CD14-positive monocyte (primary cell): Measurements from ENCODE around the gene SLC23A1. TPM values are rescaled to one million over a fixed set of nuclear protein-coding genes. Genes with fewer than 3 reads are reported as not detected.

Source experiments
- DNase-seq, 3 donors: peaks; one replicate each; pipeline ENCODE4 v3.0.0-alpha.2; 2011 to 2022
- H2AFZ ChIP-seq: 2 replicates; pipeline ENCODE4 v1.6.0; 2012; ENCODE audit warnings: mild to moderate bottlenecking, low read depth, low read length, inconsistent platforms; ENCODE audit not compliant: insufficient read depth, poor library complexity, severe bottlenecking
- H3K27ac ChIP-seq, 2 donors: 1 replicate in 1 of 2; 2 replicates in 1 of 2; pipeline ENCODE4 v1.5.1; 2012 to 2013; ENCODE audit warnings: low read length in 2 of 2, control low read depth in 1 of 2, inconsistent platforms in 1 of 2, low read depth in 1 of 2, mild to moderate bottlenecking in 1 of 2
- H3K27me3 ChIP-seq, 2 donors: one replicate each; pipeline versions ENCODE4 v1.6.0 to v1.6.1; 2011 to 2013; ENCODE audit warnings: low read length in 2 of 2; ENCODE audit not compliant: control insufficient read depth in 2 of 2, insufficient read depth in 2 of 2
- H3K36me3 ChIP-seq, 2 donors: replicated peaks in 1 of 2; 1 replicate in 1 of 2; 2 replicates in 1 of 2; pipeline versions ENCODE4 v1.5.1 to v1.6.1; 2012 to 2013; ENCODE audit warnings: low read length in 2 of 2, control low read depth in 1 of 2, inconsistent platforms in 1 of 2, mild to moderate bottlenecking in 1 of 2; ENCODE audit not compliant: insufficient read depth in 2 of 2, control insufficient read depth in 1 of 2
- H3K4me1 ChIP-seq, 2 donors: 1 replicate in 1 of 2; 2 replicates in 1 of 2; pipeline versions ENCODE4 v1.5.1 to v1.6.1; 2012 to 2013; ENCODE audit warnings: low read length in 2 of 2, control low read depth in 1 of 2, inconsistent platforms in 1 of 2, mild to moderate bottlenecking in 1 of 2, moderate library complexity in 1 of 2; ENCODE audit not compliant: insufficient read depth in 2 of 2, control insufficient read depth in 1 of 2
- H3K4me2 ChIP-seq: replicated peaks from 2 replicates; pipeline ENCODE3; 2012; ENCODE audit warnings: low read length, moderate library complexity, mild to moderate bottlenecking; ENCODE audit not compliant: poor library complexity, severe bottlenecking; ENCODE audit errors: extremely low read depth
- H3K4me3 ChIP-seq, 3 experiments: fragments of 200-600 bp in 1 of 3; sonication (generic) in 1 of 3; replicated peaks in 1 of 3; 1 replicate in 2 of 3; 2 replicates in 1 of 3; pipeline ENCODE4 v1.5.1; 2011 to 2013; ENCODE audit warnings: low read length in 3 of 3, mild to moderate bottlenecking in 3 of 3, control low read depth in 2 of 3, low read depth in 2 of 3, inconsistent platforms in 1 of 3, moderate library complexity in 1 of 3
- H3K79me2 ChIP-seq: 2 replicates; pipeline ENCODE4 v1.6.0; 2012; ENCODE audit warnings: mild to moderate bottlenecking, control low read depth, inconsistent platforms, low read length, moderate library complexity; ENCODE audit not compliant: insufficient read depth
- H3K9ac ChIP-seq: 2 replicates; pipeline ENCODE4 v1.6.0; 2017; ENCODE audit warnings: low read length, mild to moderate bottlenecking; ENCODE audit not compliant: insufficient read depth, poor library complexity, severe bottlenecking
- H3K9me3 ChIP-seq, 2 donors: replicated peaks in 1 of 2; 1 replicate in 1 of 2; 2 replicates in 1 of 2; pipeline versions ENCODE4 v1.5.1 to v1.6.1; 2012 to 2013; ENCODE audit warnings: low read length in 2 of 2, control low read depth in 1 of 2; ENCODE audit not compliant: control insufficient read depth in 1 of 2, insufficient read depth in 1 of 2
- H4K20me1 ChIP-seq: 2 replicates; pipeline ENCODE4 v1.6.0; 2012; ENCODE audit warnings: mild to moderate bottlenecking, low read length, control low read depth, moderate library complexity; ENCODE audit not compliant: insufficient read depth
- H3K27ac Mint-ChIP-seq, 7 donors: one replicate each; pipeline ENCODE4 v1.8.0; 2020; ENCODE audit warnings: mild to moderate bottlenecking in 7 of 7, mixed read lengths in 7 of 7, moderate library complexity in 6 of 7, inconsistent platforms in 2 of 7
- H3K27me3 Mint-ChIP-seq, 3 donors: one replicate each; pipeline ENCODE4 v1.8.0; 2021 to 2022; ENCODE audit warnings: low read depth in 3 of 3, mild to moderate bottlenecking in 3 of 3, mixed read lengths in 3 of 3, moderate library complexity in 3 of 3, inconsistent platforms in 1 of 3
- H3K36me3 Mint-ChIP-seq, 2 donors: one replicate each; pipeline ENCODE4 v1.8.0; 2020; ENCODE audit warnings: mixed read lengths in 2 of 2, inconsistent platforms in 1 of 2, mild to moderate bottlenecking in 1 of 2
- H3K4me1 Mint-ChIP-seq: one replicate; pipeline ENCODE4 v1.8.0; 2020; ENCODE audit warnings: mild to moderate bottlenecking, mixed read lengths
- H3K4me3 Mint-ChIP-seq, 2 donors: one replicate each; pipeline ENCODE4 v1.8.0; 2020; ENCODE audit warnings: mild to moderate bottlenecking in 2 of 2, mixed read lengths in 2 of 2, moderate library complexity in 1 of 2
- H3K9me3 Mint-ChIP-seq, 7 donors: one replicate each; pipeline ENCODE4 v1.8.0; 2020 to 2022; ENCODE audit warnings: mixed read lengths in 7 of 7, mild to moderate bottlenecking in 6 of 7, moderate library complexity in 6 of 7, inconsistent platforms in 2 of 7
- CTCF ChIP-seq: fragments of 200-600 bp; IDR thresholded peaks from one replicate; pipeline ENCODE4 v1.8.0; 2022; ENCODE audit warnings: antibody characterized with exemption, mild to moderate bottlenecking
- WGBS: methylation state at CpG from one replicate; pipeline ENCODE4 v1.1.5; 2013; ENCODE audit warnings: missing lambda C conversion rate; ENCODE audit not compliant: insufficient coverage; 5-methylcytosine and 5-hydroxymethylcytosine counted together
- intact Hi-C, 2 donors: fragments of 100-400 bp; cut with micrococcal nuclease; formaldehyde crosslinking; loops; one replicate each; pipeline versions ENCODE4 v1.15.0 to v1.15.1; 2023
- polyA plus RNA-seq, 3 donors: library from polyadenylated mRNA; depleted of rRNA in 1 of 3; unstranded in 2 of 3; stranded (reverse) in 1 of 3; fragments of 300-500 nt in 2 of 3; fragments of >200 nt in 1 of 3; fragmentation: Illumina TruSeq in 2 of 3; gene quantifications; 1 replicate in 2 of 3; 2 replicates in 1 of 3; pipeline ENCODE4 v1.2.3, GENCODE V29; 2012 to 2021

Gene SLC23A1
- polyA plus RNA-seq, 3 donors: not detected

GRCh38 chr5:139344177-139344576 is 38.9 kb downstream of the SLC23A1 start:
- Mint-ChIP-seq H3K9me3 (peaks cover 0 to 2% (median 0%) of the 10 kb centered on the region in 7 donors), H3K27ac (no peak overlapping the region), H3K36me3 (peaks cover 10 to 35% of the 10 kb centered on the region in 2 donors), H3K4me1 (peaks cover 35% of the 10 kb centered on the region), H3K27me3 (peaks cover 5 to 7% (median 6%) of the 10 kb centered on the region in 3 donors), H3K4me3 (no peak overlapping the region)
- H3K9me3 ChIP-seq: no peaks in the 10 kb centered on the region
- peaks cover 21 to 31% of the 10 kb centered on the region in 2 donors for H3K4me1 ChIP-seq
- no peak for TF ChIP-seq CTCF
- H3K36me3 ChIP-seq: peaks cover 0 to 22% of the 10 kb centered on the region in 2 donors
- WGBS: no CpG with 5 or more reads among the region's 2 CpGs
- H3K4me3 ChIP-seq: no peak overlapping the region
- no peak overlapping the region for H3K9ac ChIP-seq
- no peak overlapping the region for H2AFZ ChIP-seq
- intact Hi-C loops: loop anchor here in 1 of 2 donors (5.0 kb wide), 2 partner anchors 47 to 767 kb away; partner anchors contain the start of gene HSPA9
- H3K4me2 ChIP-seq: no peak overlapping the region
- DNase-seq: no peak
- no peak overlapping the region for H3K27ac ChIP-seq
- no peaks in the 10 kb centered on the region for H3K27me3 ChIP-seq
- peaks cover 75% of the 10 kb centered on the region for H3K79me2 ChIP-seq
- peaks cover 71% of the 10 kb centered on the region for H4K20me1 ChIP-seq

- H3K4me3 Mint-ChIP-seq: peak overlapping the region in 1 of 2 donors; percentile 99
- peaks cover 7 to 30% of the 10 kb centered on the region in 2 donors for H3K36me3 Mint-ChIP-seq
- DNase-seq: no peak
- H3K27ac Mint-ChIP-seq: peak overlapping the region in 1 of 7 donors; percentile 99
- H4K20me1 ChIP-seq: peaks cover 64% of the 10 kb centered on the region
- no peaks in the 10 kb centered on the region for H3K27me3 ChIP-seq
- H3K27ac ChIP-seq: peak overlapping the region in 1 of 2 donors; percentile 99
- H3K4me1 Mint-ChIP-seq: peaks cover 35% of the 10 kb centered on the region
- peaks cover 21 to 31% of the 10 kb centered on the region in 2 donors for H3K4me1 ChIP-seq
- intact Hi-C loops: loop anchor here in 1 of 2 donors (5.0 kb wide), 2 partner anchors 46 to 766 kb away; partner anchors contain the start of gene HSPA9
- H3K9me3 Mint-ChIP-seq: peaks cover 0 to 2% (median 0%) of the 10 kb centered on the region in 7 donors
- H3K36me3 ChIP-seq: peaks cover 0 to 22% of the 10 kb centered on the region in 2 donors
- no peak overlapping the region for H3K9ac ChIP-seq
- H3K9me3 ChIP-seq: no peaks in the 10 kb centered on the region
- no CpG with 5 or more reads among the region's 9 CpGs for WGBS
- peaks cover 5 to 7% (median 6%) of the 10 kb centered on the region in 3 donors for H3K27me3 Mint-ChIP-seq
- TF ChIP-seq CTCF: no peak
- peak overlapping the region in 1 of 3 experiments; percentile 87 for H3K4me3 ChIP-seq
- peak overlapping the region; percentile 82 for H3K4me2 ChIP-seq
- H3K79me2 ChIP-seq: peaks cover 68% of the 10 kb centered on the region
- no peak overlapping the region for H2AFZ ChIP-seq
These were observed 39.6 kb downstream of the SLC23A1 start for GRCh38 chr5:139343476-139343875.
